ENCODE measurements around the gene MACROD2.
"Not testable (repeated sequence)": the region's sequence is repeated elsewhere in the genome, so short reads cannot be mapped to it uniquely, and the experiment has no call there.

MACROD2 gene

DNA sequence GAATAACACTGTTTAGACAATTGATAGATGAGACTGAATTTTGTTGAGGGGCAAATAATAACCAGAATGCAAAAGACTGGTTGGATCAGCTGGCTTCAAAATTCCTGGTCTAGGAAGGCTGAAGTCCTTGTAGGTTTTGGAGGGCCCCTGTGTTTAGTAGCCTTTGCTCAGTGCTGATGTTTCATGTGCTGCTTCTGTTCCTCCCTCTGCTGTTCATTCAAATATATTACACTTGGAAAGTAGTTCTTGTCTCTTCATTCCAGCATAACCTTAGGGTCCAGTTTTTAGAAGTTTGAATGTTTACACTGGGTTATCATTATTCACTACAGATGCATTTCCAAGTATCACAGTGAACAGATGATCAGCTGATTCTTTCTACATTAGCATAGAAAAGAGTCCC lies 269.6 kb downstream of the MACROD2 start:
- H3K36me3 ChIP-seq (ENCODE audit: insufficient read depth, low read length), result no peaks in the 10 kb centered on the region
- H2AFZ ChIP-seq (ENCODE audit: low read depth, low read length), result no peak overlapping the region
- H3K4me3 ChIP-seq (ENCODE audit: low read length), result no peak overlapping the region
- peaks cover under 1% of the 10 kb centered on the region for H3K4me1 ChIP-seq (ENCODE audit: insufficient read depth, low read length)
- H3K9me3 ChIP-seq (ENCODE audit: low read length), result no peaks in the 10 kb centered on the region
- no peaks in the 10 kb centered on the region for H3K27me3 ChIP-seq (ENCODE audit: insufficient read depth, low read length)

DNA sequence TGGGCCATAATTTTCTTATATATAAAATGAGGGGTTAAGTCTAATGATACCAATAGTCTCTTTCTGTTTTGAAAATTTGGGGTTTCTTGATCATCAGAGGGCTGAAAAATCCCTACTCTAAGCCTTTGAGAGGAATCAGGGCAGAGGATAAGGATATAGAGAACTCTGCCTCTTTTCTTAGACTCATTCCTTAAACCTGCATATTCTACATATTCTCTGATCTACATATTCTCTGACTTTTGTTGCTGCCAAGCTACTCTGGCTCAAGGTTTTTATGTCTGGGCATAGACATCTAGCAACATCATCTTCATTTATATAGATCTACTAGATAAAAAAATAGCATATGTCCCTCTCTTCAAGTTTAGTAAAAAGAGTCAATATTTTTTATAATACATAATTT lies 270.9 kb downstream of the MACROD2 start:
- Histone ChIP-seq H3K4me3 (ENCODE audit: low read length) (no peak overlapping the region), H3K9me3 (ENCODE audit: low read length) (no peaks in the 10 kb centered on the region), H3K36me3 (ENCODE audit: insufficient read depth, low read length) (no peaks in the 10 kb centered on the region), H3K27me3 (ENCODE audit: insufficient read depth, low read length) (no peaks in the 10 kb centered on the region), H2AFZ (ENCODE audit: low read depth, low read length) (no peak overlapping the region), H3K4me1 (ENCODE audit: insufficient read depth, low read length) (no peaks in the 10 kb centered on the region)

DNA sequence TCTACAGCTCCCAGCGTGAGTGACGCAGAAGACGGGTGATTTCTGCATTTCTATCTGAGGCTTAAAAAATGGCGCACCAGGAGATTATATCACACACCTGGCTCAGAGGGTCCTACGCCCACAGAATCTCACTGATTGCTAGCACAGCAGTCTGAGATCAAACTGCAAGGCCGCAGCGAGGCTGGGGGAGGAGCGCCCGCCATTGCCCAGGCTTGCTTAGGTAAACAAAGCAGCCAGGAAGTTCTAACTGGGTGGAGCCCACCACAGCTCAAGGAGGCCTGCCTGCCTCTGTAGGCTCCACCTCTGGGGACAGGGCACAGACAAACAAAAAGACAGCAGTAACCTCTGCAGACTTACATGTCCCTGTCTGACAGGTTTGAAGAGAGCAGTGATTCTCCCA lies 275.4 kb downstream of the MACROD2 start:
- not testable (repeated sequence) for H3K4me3 ChIP-seq (ENCODE audit: low read length); H3K36me3 ChIP-seq (ENCODE audit: insufficient read depth, low read length); H3K4me1 ChIP-seq (ENCODE audit: insufficient read depth, low read length); H3K9me3 ChIP-seq (ENCODE audit: low read length); H3K27me3 ChIP-seq (ENCODE audit: insufficient read depth, low read length); H2AFZ ChIP-seq (ENCODE audit: low read depth, low read length)

DNA sequence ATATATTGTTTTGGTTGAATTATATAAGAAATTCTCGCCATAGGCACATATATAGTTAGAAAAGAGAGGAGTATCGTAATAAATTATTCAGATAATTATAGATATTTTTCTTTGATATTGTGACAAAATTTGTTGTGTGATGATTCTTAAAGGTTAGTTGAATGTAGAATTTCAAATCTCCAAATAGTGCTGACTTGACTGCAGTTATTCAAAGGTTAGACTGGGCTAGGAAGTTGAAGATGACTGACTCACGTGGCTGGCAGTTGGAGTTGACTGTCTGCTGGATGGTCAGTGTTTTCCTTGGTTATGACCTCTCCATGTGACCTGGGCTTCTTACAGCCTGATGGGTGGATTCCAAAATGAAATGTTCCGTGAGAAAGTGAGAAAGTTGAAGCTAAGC lies 286.8 kb downstream of the MACROD2 start:
- H3K27me3 ChIP-seq (ENCODE audit: insufficient read depth, low read length), result no peaks in the 10 kb centered on the region
- no peaks in the 10 kb centered on the region for H3K9me3 ChIP-seq (ENCODE audit: low read length)
- H3K4me3 ChIP-seq (ENCODE audit: low read length), result no peak overlapping the region
- no peaks in the 10 kb centered on the region for H3K4me1 ChIP-seq (ENCODE audit: insufficient read depth, low read length)
- no peak overlapping the region for H2AFZ ChIP-seq (ENCODE audit: low read depth, low read length)
- no peaks in the 10 kb centered on the region for H3K36me3 ChIP-seq (ENCODE audit: insufficient read depth, low read length)

DNA sequence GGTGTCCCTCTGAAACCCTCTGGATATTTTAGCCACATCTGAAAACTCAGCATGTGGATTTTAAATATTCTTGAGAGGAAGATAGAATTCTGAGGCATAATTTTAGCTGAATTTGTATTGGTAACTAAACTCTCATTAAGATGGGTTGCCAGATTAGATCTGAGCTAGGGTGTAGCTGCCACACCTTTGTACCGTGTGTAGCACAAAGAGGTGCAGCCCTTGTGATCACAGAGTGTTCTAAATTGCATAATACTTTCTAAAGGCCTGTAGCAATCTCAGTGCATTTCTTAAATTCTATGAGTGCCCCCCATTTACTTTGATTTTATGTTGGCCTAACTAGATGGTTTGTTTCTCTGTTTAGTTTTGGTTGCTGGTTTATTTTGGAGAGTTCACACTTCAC lies 289.1 kb downstream of the MACROD2 start:
- Histone ChIP-seq H2AFZ (ENCODE audit: low read depth, low read length) (no peak overlapping the region), H3K9me3 (ENCODE audit: low read length) (no peaks in the 10 kb centered on the region), H3K27me3 (ENCODE audit: insufficient read depth, low read length) (peaks cover 2% of the 10 kb centered on the region)

DNA sequence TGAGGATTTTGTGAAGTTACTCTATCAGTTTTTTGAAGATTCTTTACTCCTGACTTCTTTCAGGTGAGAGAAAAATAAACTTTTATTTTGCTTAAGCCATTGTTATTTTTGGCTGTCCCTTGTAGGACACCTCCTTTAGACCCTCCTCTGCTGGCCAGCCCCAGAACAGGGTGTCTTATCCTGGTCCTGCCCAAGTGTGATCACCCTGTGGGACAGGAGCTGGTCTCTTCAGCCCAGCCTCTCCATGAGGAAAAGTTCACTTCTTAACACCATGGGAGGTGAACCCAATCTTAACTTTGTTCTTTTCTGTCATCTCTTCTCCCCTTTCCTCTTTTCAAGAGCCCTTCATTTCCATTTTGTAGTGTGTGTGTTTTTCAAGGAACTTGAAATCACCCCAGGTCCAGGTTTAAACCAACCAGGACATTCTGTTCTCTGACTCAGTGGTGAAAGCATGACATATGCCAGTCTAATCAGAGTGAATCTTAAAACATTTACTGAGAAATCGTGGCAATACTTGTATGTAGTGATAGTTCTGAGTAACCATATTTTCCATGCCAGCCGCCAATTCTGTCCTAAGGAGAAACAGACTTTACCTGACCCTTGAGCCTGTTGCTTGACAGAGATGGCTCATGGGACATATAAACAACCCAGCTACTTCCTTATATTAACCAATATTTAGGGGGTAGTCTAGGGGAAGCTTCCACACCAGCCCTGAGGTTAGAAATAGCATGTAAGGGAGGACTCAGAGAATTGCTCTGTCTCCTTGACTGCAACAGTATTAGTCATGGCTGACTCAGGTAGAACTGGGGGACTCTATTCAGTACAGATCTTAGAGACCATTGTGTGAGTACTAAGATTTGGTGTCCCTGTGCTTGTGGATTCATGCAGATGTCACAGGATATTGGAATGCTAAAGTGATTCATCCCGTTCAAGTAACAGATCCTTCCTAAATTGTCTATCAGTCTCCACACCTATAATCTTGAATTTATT lies 293.3 kb downstream of the MACROD2 start:
- Histone ChIP-seq H3K4me1 (ENCODE audit: insufficient read depth, low read length) (no peaks in the 10 kb centered on the region), H3K9me3 (ENCODE audit: low read length) (no peaks in the 10 kb centered on the region), H3K4me3 (ENCODE audit: low read length) (no peak overlapping the region), H2AFZ (ENCODE audit: low read depth, low read length) (no peak overlapping the region), H3K27me3 (ENCODE audit: insufficient read depth, low read length) (peaks cover 15% of the 10 kb centered on the region), H3K36me3 (ENCODE audit: insufficient read depth, low read length) (no peaks in the 10 kb centered on the region)

More for the DNA sequence above, 289.1 kb downstream of the MACROD2 start:
- no peaks in the 10 kb centered on the region for H3K4me1 ChIP-seq (ENCODE audit: insufficient read depth, low read length)
- H3K4me3 ChIP-seq (ENCODE audit: low read length), result no peak overlapping the region
- no peaks in the 10 kb centered on the region for H3K36me3 ChIP-seq (ENCODE audit: insufficient read depth, low read length)

DNA sequence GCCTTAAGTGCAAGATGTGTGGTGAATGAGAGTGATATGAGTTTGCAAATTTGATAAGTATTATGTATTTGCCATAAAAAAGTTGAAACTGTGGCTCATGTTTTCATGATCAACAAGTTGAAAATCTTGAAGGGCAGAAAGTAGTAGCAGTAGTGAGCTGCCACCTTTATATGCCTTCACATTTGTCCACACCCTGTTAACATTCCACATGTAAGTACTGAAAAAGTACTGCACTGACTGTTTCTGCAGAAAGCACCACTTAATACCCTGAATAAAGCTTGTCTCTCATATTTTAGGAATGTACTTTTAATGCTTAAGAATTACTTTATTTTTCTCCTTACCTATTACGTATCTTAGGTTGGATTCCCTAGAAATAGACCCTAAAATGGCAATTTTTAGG lies 296.2 kb downstream of the MACROD2 start:
- no peaks in the 10 kb centered on the region for H3K4me1 ChIP-seq (ENCODE audit: insufficient read depth, low read length)
- no peaks in the 10 kb centered on the region for H3K36me3 ChIP-seq (ENCODE audit: insufficient read depth, low read length)
- no peak overlapping the region for H2AFZ ChIP-seq (ENCODE audit: low read depth, low read length)
- no peak overlapping the region for H3K4me3 ChIP-seq (ENCODE audit: low read length)
- H3K9me3 ChIP-seq (ENCODE audit: low read length), result no peaks in the 10 kb centered on the region
- peaks cover 19% of the 10 kb centered on the region for H3K27me3 ChIP-seq (ENCODE audit: insufficient read depth, low read length)

DNA sequence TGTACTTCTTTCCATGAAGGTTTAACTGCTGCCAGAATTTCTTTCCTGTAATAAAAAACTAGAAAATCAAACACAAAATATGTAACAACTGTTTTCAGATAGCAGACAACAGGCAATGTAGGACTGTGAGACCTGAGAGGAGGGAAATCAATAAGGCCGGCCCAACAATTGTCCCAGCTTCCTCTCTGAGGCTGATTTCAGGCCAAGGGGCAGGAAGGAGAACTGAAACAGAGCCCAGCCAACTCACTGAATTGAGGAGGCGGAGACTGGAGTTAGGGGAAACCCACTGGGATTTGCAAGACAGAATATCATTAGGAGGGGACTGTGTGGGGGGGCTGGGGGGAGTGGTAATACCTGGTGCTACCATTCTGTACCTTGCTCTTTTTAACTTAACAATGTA lies 299.9 kb downstream of the MACROD2 start:
- Histone ChIP-seq H3K4me1 (ENCODE audit: insufficient read depth, low read length) (no peaks in the 10 kb centered on the region), H3K36me3 (ENCODE audit: insufficient read depth, low read length) (no peaks in the 10 kb centered on the region), H3K9me3 (ENCODE audit: low read length) (peaks cover under 1% of the 10 kb centered on the region), H3K4me3 (ENCODE audit: low read length) (no peak overlapping the region), H2AFZ (ENCODE audit: low read depth, low read length) (no peak overlapping the region), H3K27me3 (ENCODE audit: insufficient read depth, low read length) (peaks cover 31% of the 10 kb centered on the region)

DNA sequence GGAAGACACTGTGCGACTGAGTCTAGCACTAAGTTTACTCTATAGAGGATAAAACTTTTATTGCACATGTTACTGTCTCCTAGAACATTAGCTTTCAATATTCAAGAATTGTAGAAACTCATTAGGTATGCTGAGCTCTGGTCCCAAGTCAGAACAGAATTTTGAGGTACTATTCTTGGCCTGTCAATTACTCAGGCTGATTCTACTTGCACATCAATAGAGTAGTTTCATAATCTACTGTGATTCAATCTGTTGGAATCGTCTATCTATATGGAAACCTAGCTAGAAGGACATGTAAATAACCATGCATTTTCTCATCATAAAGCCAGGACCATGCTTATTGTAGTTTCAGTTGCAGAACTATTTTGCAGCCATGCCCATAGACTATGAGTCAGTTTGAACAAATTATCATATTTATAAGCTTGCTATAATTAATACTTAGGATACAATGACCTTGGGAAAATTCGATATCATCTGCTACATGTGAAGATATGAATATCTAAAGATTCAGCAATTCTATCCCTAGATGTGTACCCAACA lies 300.5 kb downstream of the MACROD2 start:
- Histone ChIP-seq H2AFZ (ENCODE audit: low read depth, low read length) (no peak overlapping the region), H3K4me1 (ENCODE audit: insufficient read depth, low read length) (no peaks in the 10 kb centered on the region), H3K36me3 (ENCODE audit: insufficient read depth, low read length) (no peaks in the 10 kb centered on the region), H3K27me3 (ENCODE audit: insufficient read depth, low read length) (peaks cover 37% of the 10 kb centered on the region), H3K9me3 (ENCODE audit: low read length) (peaks cover 3% of the 10 kb centered on the region), H3K4me3 (ENCODE audit: low read length) (no peak overlapping the region)

DNA sequence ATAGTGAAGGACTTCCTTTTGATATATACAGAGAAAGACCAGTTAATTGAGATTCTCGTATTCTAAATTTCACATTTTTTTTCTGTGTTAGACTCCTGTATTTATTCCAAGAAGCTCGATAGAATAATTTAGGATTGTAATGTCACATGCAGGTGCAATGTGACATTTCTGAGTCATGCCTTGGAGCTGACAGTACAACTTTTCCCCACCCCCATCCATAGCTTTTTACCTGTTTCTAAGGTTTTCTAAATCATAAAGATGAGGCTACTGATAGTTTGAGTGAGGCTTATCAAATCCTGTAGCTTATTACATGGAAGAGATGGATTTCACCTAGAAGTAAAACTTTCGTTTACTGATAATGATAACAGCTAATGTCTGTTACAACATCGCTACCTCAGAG lies 304.5 kb downstream of the MACROD2 start:
- Histone ChIP-seq H2AFZ (ENCODE audit: low read depth, low read length) (no peak overlapping the region), H3K9me3 (ENCODE audit: low read length) (peaks cover 6% of the 10 kb centered on the region), H3K4me3 (ENCODE audit: low read length) (no peak overlapping the region), H3K27me3 (ENCODE audit: insufficient read depth, low read length) (peaks cover 33% of the 10 kb centered on the region), H3K36me3 (ENCODE audit: insufficient read depth, low read length) (no peaks in the 10 kb centered on the region), H3K4me1 (ENCODE audit: insufficient read depth, low read length) (peaks cover 10% of the 10 kb centered on the region)

DNA sequence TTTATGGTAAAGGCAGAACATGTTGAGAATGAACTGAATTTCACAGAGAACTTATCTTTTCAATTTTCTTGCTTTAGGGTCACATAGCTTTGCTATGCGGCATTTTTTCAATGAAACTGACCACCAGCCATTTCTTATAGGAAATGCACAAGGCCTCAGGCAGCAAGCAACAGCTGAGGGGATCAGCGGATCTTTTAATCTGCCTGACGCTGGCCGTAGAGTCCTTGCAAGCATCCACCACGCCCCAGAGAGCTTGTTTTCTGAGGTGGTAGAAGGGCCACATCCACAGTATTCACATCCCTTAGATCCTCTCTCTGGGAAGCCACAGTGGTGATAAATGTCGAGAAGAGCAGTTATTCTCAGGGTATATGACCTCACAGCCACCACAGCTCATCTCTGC lies 307.8 kb downstream of the MACROD2 start:
- Histone ChIP-seq H3K4me1 (ENCODE audit: insufficient read depth, low read length) (peaks cover 10% of the 10 kb centered on the region), H2AFZ (ENCODE audit: low read depth, low read length) (no peak overlapping the region), H3K9me3 (ENCODE audit: low read length) (peaks cover 7% of the 10 kb centered on the region), H3K27me3 (ENCODE audit: insufficient read depth, low read length) (peaks cover 46% of the 10 kb centered on the region), H3K4me3 (ENCODE audit: low read length) (no peak overlapping the region), H3K36me3 (ENCODE audit: insufficient read depth, low read length) (no peaks in the 10 kb centered on the region)

DNA sequence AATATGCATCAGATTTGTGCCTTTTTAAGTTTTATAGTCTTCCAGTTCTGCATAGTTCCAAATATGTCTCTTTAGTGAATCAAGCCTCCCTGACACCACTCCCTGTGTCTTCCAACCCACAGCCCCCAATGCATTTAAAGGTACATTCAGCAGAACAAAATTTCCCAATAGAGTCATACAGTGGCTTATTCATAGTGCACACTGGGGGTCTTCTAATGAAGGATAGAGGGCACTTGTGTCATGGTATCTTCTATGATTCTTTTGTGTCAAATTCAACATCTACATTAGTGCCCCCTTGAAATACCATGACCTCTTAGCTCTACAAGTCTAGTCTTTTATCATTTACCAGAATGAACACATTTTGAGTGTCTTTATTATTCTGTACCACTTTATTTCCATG lies 308.3 kb downstream of the MACROD2 start:
- no peaks in the 10 kb centered on the region for H3K36me3 ChIP-seq (ENCODE audit: insufficient read depth, low read length)
- no peak overlapping the region for H2AFZ ChIP-seq (ENCODE audit: low read depth, low read length)
- H3K4me1 ChIP-seq (ENCODE audit: insufficient read depth, low read length), result peaks cover 10% of the 10 kb centered on the region
- H3K27me3 ChIP-seq (ENCODE audit: insufficient read depth, low read length), result peaks cover 52% of the 10 kb centered on the region
- no peak overlapping the region for H3K4me3 ChIP-seq (ENCODE audit: low read length)
- peaks cover 9% of the 10 kb centered on the region for H3K9me3 ChIP-seq (ENCODE audit: low read length)

DNA sequence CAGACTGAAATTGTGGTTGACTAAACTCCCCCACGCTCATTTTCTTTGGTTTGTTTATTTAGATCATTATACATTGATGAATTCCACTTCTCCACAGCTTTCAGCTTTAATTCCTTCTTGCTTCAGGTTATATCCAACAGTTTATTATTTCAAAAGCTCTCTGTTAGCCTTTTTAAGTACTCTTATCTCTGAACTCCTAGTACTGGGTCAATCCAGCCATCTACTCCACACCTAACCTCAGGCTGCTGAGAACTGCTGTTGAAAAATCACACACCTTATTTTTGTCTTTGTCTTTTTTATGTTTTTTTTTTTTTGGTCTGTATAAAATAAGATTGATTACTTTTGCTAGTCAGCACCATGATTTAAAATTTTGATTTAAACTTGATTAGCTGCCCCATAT lies 309.2 kb downstream of the MACROD2 start:
- H3K4me1 ChIP-seq (ENCODE audit: insufficient read depth, low read length), result peaks cover 10% of the 10 kb centered on the region
- H3K4me3 ChIP-seq (ENCODE audit: low read length), result no peak overlapping the region
- peaks cover 57% of the 10 kb centered on the region for H3K27me3 ChIP-seq (ENCODE audit: insufficient read depth, low read length)
- peaks cover 11% of the 10 kb centered on the region for H3K9me3 ChIP-seq (ENCODE audit: low read length)
- no peak overlapping the region for H2AFZ ChIP-seq (ENCODE audit: low read depth, low read length)
- no peaks in the 10 kb centered on the region for H3K36me3 ChIP-seq (ENCODE audit: insufficient read depth, low read length)
